OCI-M2 (cell line): ENCODE data around the gene CNR2.
"Not testable (repeated sequence)": the region's sequence is repeated elsewhere in the genome, so short reads cannot be mapped to it uniquely, and the experiment has no call there.

Experiments used
- DNase-seq: peaks from one replicate; lab custom pipeline; 2025; ENCODE audit not compliant: unreplicated experiment; lab: John Stamatoyannopoulos, UW

Gene CNR2

DNA sequence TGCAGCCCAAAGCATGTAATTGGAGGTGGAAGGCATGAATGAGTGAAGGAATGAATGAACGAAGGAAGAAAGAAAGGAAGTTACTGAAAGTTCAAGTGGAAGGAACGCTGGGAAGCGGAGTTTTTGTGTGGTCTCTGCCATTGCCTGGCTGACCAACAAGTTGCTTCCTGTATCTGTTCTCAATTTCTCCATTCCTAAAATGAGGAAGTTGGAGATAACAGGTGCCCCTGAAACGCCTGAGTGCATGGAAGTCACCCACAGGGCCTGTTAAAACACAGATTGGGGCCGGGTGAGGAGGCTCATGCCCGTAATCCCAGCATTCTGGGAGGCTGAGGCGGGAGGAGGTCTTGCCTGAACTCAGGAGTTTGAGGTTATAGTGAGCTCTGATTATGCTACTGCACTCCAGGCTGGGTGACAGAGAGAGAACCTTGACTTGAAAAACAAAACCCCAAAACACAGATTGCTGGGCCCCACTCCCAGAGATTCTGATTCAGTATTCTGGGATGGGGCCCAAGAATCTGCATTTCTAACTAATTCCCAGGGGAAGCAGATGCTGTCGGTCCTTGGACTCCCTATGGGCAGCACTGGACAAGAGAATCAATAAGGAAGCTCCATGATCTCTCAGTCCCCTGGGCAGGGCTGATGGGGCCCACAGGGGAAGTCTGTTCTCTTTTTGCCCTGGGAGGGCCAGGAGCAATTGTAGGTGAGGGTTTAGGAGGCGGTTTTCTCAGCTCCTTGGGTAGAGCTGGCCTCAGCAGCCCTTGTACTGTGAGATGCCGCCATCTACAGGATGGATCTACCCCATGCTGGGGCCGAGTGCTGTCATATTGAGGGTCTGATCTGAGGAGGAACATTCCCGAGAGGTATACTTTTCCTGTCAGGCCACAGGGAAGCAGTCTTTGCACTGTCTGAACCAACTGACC is 3.3 kb upstream of the CNR2 start:
- no peak for DNase-seq

DNA sequence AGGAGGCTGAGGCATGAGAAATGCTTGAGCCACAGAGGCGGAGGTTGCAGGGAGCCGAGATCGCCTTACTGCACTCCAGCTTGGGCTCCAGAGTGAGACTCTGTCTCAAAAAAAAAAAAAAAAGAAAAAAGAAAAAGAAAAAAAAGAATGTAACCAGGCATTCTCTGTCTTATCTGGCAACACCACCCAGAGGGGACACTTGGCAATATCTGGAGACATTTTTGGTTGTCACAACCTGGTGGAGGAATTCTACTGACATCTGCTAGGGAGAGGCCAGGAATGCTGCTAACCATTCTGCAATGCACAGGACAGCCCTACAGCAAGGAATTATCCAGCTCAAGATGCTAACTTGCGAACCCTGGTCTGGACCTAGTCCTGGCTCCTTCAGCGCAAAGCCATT is 2.3 kb upstream of the CNR2 start:
- no peak for DNase-seq

- DNase-seq: no peak
Measured at GRCh38 chr1:23914921-23915320, 1.8 kb upstream of the CNR2 start.

- no peak for DNase-seq
Measured at GRCh38 chr1:23911921-23912320, 1.2 kb downstream of the CNR2 start.

DNA sequence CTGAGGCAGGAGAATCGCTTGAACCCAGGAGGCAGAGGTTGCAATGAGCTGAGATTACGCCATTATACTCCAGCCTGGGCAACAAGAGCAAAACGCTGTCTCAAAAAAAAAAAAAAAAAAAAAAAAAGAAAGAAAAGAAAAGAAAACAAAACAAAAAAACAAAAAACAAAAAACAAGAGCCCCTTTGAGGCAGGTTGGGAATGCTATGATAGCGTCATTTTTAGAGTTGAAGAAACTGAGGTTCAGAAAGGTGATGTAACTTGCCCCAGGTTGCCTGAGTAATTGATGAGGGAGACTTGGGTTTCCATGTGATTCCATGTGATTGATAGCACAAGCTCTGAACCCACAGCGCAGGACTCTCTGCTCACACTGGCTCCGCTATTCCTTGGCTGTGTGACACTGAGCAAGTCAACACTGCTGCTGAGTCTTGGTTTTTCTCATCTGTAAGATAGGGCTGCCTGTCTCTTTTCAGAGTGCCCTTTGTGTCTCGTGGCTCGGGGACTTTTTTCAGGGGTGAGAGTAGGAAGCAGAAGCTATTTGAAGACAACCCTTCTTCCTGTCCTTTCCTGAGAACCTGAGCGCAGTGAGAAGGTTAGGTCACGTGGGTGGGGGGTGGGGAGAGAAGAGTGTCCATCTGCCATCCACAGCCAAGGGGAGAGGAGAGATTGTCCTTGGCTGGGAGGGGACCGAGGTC is 2.5 kb downstream of the CNR2 start:
- DNase-seq: no peak

- no peak for DNase-seq
Measured at GRCh38 chr1:23910144-23910543, 3.0 kb downstream of the CNR2 start.

DNA sequence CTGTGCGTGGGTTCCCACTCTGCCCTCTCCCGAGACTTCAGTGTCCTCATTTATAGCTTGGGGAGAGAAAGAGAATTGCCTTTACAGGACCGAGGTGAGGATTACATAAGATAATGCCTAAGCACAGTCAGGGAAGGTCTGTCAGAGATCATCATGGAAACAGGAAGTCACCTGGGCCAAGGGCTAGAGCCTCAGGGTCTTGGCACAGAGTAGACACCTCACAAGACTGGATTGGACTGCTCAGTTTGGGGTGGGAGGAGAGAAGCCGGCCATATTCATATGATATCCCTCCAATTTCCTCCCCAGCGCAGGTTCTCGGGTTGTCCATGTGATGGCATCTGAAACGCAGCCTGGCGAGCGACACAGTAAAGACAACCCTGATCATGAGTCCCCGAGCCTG is 3.8 kb downstream of the CNR2 start:
- DNase-seq: no peak

DNA sequence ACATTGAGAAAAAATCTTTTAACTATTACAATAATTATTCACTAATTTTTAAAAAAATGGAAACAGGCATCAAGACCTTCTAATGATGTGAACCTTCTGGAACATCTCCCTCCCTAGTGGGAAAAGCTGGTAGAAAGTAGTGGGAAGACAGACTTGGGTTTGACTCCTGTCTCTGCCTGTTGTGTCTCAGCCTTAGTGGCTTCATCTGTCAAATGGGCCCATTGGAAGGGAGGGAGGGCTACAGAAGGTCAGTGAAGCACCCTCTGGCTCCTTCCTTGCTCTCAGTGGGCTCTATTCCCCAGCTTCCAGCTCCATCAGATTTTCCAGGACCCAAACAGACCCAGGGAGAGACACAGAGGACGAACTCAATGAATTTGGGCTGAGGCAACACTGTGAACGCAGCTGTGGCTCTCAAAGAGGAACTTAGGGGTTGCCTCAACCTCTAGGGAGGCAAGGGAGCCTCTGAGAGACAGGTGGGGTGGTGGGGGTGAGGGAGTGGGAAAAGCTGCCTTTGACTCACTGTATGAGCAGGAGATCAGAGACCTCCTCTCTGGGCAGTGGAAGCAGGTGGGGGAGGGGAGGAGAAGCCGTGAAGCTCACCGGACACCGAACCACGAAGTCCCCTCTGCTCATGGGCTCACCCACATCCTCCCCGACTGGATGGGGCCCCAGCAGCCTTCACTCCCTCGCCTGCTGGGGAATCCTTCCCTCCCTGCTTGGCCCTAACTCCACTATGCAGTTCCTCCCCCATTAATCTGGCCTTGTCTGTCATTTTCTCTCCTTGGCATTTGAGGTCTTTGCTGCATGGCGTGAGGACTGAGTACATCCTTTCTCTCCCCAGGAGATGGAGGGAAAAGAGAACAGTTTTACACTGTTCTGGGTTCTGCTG is 4.5 kb downstream of the CNR2 start:
- DNase-seq: no peak

DNA sequence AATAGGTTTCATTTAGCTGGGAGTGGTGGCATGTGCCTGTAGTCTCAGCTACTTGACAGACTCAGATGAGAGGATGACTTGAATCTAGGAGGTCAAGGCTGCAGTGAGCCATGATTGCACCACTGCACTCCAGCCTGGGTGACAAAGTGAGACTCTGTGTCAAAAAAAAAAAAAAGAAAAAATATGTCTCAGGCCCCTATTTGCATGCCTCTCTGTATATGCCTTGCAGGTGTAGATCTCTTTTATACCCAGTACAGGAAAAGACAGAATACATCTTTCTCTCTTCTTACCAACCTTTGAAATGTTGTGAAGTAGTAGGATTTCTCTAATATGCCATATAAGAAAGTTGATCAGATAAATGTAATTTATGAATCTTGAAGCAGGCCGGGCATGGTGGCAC is 6.4 kb downstream of the CNR2 start:
- DNase-seq: no peak

GRCh38 chr1:23905461-23906025 is 7.6 kb downstream of the CNR2 start:
- DNase-seq: no peak

DNA sequence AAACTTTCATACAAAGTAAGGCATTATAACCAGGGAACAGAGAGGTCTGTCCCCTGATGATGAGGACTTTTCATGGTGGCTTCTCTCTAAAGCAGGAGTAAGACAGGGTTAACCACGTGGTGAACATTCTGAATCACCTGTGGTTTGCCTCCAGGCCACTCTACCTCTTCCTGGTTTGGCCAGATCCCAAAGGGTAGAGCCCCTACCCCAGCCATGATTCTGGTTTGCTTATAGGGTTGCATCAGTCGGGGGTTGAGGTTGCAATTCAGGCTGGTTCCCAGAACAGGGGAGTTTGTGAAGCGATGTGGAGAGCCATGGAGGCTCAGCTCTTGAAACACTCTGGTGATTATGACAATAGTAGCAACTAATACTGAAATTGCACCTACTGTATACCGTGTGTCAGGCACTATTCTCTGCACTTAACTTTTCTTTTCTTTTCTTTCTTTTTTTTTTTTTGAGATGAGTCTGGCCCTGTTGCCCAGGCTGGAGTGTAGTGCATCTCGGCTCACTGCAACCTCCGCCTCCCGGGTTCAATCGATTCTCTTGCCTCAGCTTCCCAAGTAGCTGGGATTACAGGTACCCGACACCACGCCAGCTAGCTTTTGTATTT is 8.3 kb downstream of the CNR2 start:
- no peak for DNase-seq

DNA sequence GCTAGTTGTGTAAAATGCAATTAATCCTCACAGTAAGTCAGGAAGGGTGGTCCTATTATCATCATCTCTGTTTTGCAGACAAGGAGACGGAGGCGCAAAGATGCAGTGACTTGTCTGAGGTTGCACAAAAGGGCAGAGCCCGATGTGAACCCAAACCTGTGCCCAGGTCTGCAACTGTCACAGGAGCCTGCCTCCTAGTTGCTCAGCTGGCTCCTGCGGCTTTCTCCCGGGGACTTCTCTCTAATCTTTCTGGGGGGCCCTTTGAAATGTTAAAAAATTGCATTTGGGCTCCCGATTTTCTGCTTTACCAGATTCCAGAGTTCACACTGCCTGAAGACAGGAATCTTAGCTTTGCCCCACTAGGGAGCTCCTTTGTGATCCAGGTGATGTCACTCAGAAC is 9.4 kb downstream of the CNR2 start:
- DNase-seq: no peak

- no peak for DNase-seq
Measured at GRCh38 chr1:23902321-23903278, 10.6 kb downstream of the CNR2 start.

- DNase-seq: not testable (repeated sequence)
Measured at GRCh38 chr1:23900017-23900416, 13.1 kb downstream of the CNR2 start.

DNA sequence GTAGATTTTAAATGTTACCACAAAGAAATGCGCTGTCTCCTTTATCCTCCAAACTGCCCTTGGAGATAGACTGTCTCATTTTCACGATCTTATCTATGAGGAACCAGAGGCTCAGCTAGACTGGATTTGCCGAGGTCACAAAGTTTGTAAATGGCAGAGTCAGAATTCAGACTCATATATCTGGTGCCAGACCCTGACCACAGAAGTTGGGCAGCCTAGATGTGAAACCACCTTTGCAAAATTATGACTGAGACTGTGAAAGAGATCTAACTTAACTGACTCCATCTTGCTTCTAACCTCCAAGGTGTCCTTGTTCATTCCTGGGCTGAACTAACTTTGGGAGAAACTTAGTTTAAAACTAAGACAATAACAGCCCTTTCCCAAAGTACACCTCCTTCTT is 14.1 kb downstream of the CNR2 start:
- no peak for DNase-seq

GRCh38 chr1:23897083-23897482 is 16.1 kb downstream of the CNR2 start:
- DNase-seq: no peak

- DNase-seq: no peak
Measured at GRCh38 chr1:23896491-23896890, 16.7 kb downstream of the CNR2 start.

DNA sequence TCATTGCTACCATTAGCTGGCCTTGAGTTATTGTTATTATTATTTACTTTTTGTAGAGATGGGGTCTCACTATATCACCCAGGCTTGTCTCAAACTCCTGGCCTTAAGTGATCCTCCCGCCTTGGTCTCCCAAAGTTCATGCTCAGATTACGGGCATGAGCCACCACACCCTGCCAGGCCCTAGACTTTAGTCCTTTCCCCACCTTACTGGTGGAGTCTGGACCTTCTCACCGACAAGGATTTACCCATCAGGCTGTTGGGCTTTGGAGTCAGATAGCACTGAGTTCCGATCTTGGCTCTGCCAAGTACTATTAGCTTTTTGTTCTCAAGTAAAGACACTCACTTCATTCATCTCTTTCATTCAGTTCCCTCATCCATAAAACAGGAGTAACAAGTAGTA is 17.2 kb downstream of the CNR2 start:
- DNase-seq: no peak

DNA sequence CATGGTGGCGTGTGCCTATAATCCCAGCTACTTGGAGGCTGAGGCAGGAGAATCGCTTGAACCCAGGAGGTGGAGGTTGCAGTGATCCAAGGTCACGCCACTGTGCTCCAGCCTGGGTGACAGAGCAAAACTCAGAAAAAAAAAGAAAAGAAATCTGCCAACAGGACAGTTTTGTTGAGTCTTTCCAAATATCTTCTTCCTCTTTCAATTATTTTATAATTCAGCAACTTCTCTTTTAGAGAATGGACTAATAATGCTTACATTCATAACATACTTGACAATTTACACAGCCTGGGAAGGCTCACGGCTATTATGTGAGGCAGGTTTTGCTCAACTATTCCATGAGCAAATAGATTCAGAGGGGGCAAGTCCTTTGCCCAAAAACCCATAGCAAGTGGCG is 18.1 kb downstream of the CNR2 start:
- DNase-seq: no peak

DNA sequence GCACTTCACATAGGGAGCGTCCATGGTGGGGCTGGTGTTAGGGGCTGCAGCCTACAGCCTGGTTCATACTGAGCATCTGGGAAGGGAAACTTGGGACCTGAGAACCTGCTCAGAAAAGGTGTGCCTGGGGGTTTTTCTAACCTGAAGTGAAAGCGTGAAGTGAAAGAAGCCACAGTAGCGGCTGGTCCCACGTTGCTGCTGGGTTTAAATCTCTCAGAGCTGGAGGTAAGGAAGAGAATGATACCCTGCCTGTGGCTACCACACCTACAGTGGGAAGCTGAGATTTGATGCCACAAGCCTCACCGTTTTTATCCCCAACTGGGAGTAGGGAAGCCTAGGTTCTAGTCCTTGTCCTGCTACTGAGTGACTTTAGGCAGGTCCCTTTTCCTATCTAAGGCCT is 24.1 kb downstream of the CNR2 start:
- DNase-seq: no peak
